HG03064 (cell line): Measurements from ENCODE around the gene JAG2.

Source experiments
- ATAC-seq: cut with Tn5 transposase; IDR thresholded peaks from one replicate; pipeline ENCODE4 v1.9.1; 2021; ENCODE audit warnings: low read depth; ENCODE audit not compliant: unreplicated experiment

The JAG2 gene

DNA sequence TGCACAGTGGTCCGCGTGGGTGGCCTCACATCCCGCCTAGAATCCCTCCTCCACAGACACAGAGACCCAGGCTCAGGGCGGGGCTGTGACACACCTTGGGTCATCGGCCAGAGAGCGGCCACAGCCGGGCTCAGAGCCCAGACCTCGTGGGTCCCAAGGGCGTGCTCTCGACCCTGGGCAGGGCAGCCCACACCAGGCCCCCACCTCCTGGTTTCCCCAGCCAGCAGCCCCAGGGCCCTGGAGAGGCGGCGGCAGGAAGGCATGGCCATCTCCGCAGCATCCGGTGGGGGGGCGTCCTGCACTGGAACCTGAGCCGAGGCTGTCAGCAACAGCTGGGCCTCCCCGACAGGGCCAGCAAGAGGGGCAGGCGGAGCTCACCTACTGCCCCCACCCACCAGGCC is 15.2 kb downstream of the JAG2 start:
- no peak for ATAC-seq

- ATAC-seq = no peak
Measured at GRCh38 chr14:105152794-105153241, 15.8 kb downstream of the JAG2 start.

- ATAC-seq = no peak
Measured at GRCh38 chr14:105151838-105152793, 16.5 kb downstream of the JAG2 start.

DNA sequence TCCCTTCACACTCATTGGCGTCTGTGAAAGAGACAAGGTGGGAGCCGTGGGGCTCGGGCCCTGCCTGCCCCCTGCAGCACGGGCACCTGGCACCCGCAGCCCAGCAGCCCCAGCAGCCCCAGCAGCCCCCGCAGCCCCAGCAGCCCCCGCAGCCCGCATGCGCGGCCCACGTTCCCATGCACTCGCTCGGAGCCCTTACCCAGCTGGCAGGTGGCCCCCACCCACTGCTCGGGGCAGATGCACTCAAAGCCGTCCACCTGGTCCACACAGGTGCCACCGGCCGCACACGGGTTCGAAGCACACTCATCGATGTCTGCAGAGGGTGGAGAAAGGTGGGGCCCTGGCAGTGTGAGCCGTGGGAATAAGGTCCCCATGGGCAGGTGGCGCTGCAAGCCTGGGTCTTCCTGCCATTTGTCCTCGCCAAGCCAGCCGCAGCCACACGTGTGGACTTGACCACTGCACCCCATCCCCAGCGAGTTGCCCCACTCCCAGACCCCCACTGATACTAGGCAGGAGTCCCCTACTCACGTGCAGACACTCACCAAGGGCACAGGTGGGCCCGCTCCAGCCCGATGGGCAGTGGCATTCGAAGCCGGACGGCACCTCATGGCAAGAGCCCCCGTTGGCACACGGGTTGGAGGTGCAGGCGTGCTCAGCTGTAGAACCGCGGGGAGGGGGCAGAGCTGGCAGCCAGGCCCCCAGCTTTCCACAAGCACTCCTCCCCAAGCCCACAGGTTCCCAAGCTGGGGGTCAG is 17.3 kb downstream of the JAG2 start:
- ATAC-seq = no peak

DNA sequence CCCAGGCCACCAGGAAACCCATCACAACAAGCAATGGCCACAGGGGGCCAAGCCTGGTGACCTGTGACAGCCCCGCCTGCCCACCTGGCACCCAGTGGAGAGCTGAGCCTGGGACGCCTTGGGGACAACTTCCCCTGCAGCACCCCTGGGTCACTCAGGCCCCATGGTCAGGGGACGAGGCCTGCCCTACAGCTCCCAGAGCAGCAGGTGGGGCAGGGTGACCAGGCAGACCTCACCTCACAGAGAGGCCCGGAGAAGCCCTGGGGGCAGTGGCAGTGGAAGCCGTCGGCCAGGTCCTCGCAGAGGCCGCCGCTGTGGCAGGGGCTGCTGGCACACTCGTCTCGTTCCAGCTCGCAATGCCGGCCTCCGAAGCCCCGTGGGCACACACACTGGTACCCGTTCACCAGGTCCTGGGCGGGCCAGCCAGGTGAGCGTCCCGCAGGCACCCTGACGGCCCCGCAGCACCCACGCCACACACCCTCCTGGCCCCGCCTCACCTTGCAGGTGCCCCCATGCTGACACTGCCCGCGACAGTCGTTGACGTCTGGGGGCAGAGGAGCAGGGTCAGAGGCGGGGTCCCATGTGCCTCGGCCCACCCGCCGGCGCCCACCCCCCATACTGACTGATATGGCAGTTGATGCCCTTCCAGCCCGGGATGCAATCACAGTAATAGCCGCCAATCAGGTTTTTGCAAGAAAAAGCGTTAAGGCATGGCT is 18.1 kb downstream of the JAG2 start:
- no peak for ATAC-seq

GRCh38 chr14:105150026-105150367 is 18.6 kb downstream of the JAG2 start:
- ATAC-seq = no peak

GRCh38 chr14:105149146-105149781 is 19.3 kb downstream of the JAG2 start:
- no peak for ATAC-seq

DNA sequence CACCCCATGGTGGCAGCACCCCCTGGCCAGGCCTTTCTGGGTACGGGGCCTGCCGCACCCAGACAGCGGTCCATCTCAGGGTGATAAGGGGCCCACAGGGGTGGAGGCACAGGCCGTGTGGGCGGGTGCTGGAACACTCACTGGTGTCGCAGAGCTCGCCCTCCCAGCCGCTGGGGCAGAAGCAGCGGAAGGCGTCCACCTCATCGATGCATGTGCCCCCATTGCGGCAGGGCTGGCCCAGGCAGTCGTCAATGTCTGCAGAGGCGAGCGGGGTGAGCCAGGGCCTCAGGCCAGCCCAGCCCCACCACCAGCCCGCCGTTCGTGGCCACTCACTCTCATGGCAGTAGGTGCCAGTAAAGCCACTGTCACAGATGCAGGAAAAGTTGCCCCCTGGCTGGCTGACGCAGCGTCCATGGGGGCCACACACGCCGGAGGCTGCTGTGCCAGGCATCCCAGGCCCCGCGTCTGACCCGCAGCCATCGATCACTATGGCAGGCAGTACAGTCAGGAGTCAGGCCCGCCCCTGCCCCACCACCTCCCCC is 19.9 kb downstream of the JAG2 start:
- no peak for ATAC-seq

- no peak for ATAC-seq
Measured at GRCh38 chr14:105147671-105148603, 20.6 kb downstream of the JAG2 start.

- no peak for ATAC-seq
Measured at GRCh38 chr14:105146976-105147635, 21.5 kb downstream of the JAG2 start.

DNA sequence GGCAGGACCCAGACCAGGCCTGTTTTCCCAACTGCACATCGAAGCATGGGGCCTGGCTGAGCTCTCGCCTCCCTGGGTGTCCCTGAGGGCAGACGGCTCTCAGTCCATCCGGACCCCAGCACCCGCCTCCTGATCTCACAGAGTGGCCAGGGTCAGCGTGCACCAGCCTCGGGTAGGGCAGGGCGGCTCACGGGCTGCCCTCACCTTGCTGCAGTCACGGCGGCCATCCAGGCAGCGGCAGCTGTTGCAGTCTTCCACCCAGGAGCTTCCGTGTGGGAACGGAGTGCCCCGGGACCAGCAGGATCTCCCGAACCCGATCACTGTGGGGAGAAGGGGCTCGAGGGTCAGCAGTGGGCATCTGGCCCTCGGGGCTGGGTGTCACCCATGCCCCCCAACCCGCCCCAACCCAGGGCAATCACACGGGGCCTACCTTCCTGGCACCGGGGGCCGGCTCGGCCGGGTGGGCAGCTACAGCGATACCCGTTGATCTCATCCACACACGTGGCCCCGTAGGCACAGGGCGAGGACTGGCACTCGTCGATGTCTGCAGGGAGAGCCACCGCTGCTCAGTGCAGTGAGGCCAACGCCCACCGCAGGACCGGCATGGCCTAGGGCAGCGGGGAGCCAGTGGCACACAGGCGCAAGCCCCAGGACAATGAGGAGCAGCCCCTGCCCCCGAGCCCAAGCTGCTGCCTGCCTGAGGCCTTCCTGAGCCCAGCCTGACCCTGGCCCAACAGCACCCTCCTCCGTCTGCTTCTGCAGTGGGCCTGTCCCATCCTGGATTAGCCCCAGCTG is 22.2 kb downstream of the JAG2 start:
- ATAC-seq = no peak

GRCh38 chr14:105145381-105146180 is 23.0 kb downstream of the JAG2 start:
- ATAC-seq = no peak

DNA sequence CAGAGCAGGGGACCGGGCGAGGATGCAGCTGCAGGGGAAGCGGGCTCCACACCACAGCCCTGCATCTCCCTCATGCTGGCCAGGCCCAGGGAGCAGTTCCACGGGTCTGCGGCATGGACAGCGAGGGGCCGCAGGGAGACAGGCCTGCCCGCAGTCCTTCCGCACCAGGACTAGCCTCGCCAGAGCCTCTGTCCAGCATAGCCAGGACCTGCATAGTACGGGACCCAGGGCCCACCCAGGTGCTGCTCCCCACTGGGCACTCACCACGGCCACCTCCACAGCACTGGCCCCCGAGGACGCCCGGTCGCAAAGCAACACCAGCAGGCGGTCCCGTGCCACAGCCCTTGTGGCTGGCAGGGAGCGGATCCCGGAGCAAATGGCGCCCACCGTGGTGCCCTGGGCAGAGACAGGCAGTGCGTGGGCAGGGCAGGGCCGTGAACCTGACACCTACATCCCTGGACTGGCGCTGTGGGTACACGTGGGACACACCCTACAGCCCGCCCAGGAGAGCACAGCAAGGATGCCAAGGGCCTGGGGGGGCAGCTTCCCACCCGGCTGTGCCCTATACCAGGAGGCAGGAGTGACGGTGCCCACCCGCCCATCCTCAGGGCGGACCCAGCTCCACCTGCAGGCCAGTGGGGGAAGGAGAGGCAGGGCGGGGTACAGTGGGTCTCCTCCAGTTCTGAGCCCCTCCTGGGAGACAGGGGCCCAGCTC is 23.8 kb downstream of the JAG2 start:
- ATAC-seq = no peak

DNA sequence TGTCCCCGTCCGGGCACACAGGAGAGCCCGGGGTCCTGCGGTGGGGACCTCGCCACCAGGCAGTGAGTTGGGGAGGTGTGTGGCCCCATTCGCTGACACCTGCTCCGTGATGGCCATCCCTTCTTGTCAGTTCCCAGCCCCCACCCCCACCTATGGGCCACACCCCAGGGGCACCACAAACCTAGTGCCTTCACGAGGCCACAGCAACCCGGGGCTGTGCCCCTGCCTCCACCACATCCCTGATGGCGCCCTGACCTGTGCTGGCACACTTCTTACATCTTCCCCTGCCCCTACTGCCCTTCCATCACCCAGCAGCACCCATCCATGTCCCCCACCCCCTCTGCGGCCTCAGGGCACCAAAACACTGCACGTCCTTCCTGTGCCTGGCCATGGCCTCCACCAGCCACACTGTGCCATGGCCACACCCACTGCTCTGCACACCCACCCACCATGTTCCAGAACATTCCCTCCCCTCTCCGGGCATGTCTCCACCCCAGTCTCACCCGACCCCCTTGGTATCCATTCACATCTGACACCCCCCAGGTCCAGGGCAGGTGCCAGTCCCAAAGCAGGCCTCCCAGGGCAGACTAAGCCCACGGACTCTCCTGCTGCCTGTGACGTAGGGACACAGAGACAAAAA is 24.4 kb downstream of the JAG2 start:
- no peak for ATAC-seq

GRCh38 chr14:105143451-105144025 is 25.0 kb downstream of the JAG2 start:
- ATAC-seq = no peak
